Activated T-helper 17 cell treated with anti-CD3 and anti-CD28 coated beads, Interleukin-2, amount 50 U/mL, for 72 hours (primary cell): ENCODE results near the gene SCRN1. TPM values are rescaled to one million over a fixed set of nuclear protein-coding genes. Genes with fewer than 3 reads are reported as not detected.
"Not testable (repeated sequence)": the region's sequence is repeated elsewhere in the genome, so short reads cannot be mapped to it uniquely, and the experiment has no call there.

Experiments
- ATAC-seq: fragments of 150-1000 bp; cut with Tn5 transposase; replicated peaks from 2 replicates; pipeline ENCODE4 v1.10.0; 2021; ENCODE audit warnings: mild to moderate bottlenecking, moderate library complexity
- H3K27ac Mint-ChIP-seq: one replicate; pipeline ENCODE4 v1.8.0; 2022; ENCODE audit warnings: mixed read lengths
- H3K27me3 Mint-ChIP-seq: one replicate; pipeline ENCODE4 v1.8.0; 2022; ENCODE audit warnings: mixed read lengths
- H3K36me3 Mint-ChIP-seq: one replicate; pipeline ENCODE4 v1.8.0; 2022; ENCODE audit warnings: low read depth, mild to moderate bottlenecking, mixed read lengths
- H3K4me1 Mint-ChIP-seq: one replicate; pipeline ENCODE4 v1.8.0; 2022; ENCODE audit warnings: mixed read lengths
- H3K4me3 Mint-ChIP-seq: one replicate; pipeline ENCODE4 v1.8.0; 2022; ENCODE audit warnings: mild to moderate bottlenecking, mixed read lengths
- H3K9me3 Mint-ChIP-seq: one replicate; pipeline ENCODE4 v1.8.0; 2022; ENCODE audit warnings: mixed read lengths
- total RNA-seq, 2 donors: library from RNA; stranded (reverse); gene quantifications; one replicate each; pipeline ENCODE4 v1.2.3, GENCODE V29; 2022

The SCRN1 gene
- total RNA-seq, 2 donors from 2014 or later, result 5.4 to 7.6 TPM

DNA sequence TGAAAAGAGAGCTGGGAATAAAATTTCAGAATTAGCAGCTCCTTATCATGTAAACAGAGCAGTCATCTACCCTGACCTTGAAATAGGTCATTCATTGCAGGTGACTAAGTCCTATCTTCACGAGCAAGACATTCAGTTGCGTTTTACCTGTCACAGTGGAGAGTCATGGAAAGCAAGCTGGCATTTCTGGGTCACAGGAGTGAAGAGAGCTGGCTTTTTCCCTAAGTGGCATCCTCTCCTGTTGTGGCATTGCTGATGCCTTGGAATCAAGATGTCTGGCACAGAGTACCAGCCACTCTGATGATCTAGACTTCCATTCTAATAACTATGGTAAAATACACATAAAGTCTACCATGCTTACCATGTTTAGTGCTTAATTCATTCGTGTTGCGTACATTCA, 70.8 kb downstream of the SCRN1 start:
- Mint-ChIP-seq H3K4me3 (no peak overlapping the region), H3K36me3 (no peaks in the 10 kb centered on the region), H3K4me1 (no peaks in the 10 kb centered on the region), H3K9me3 (no peaks in the 10 kb centered on the region), H3K27me3 (peaks cover 8% of the 10 kb centered on the region), H3K27ac (no peak overlapping the region)
- ATAC-seq, result no peak

DNA sequence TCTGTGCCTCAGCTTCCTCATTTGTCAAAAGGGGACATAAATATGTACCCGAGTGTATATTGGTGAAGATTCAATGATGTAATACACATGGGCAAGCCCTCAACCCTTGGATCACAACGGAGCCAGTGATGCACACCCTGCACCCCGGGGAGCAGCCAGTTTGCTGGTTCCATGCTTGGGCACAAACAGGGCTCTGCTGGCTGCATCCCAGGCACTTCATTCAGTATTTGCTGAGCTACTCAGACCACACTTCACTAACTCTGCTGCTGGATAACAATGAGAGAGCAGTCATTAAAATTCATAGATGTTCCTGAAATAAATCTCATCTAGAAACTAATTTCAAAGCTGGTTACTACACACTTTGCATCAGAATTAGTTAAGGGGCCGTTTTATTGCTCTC, 72.0 kb downstream of the SCRN1 start:
- no peaks in the 10 kb centered on the region for H3K36me3 Mint-ChIP-seq
- H3K27ac Mint-ChIP-seq, result no peak overlapping the region
- no peaks in the 10 kb centered on the region for H3K9me3 Mint-ChIP-seq
- H3K27me3 Mint-ChIP-seq, result peaks cover 8% of the 10 kb centered on the region
- H3K4me1 Mint-ChIP-seq, result no peaks in the 10 kb centered on the region
- no peak overlapping the region for H3K4me3 Mint-ChIP-seq
- ATAC-seq, result no peak

DNA sequence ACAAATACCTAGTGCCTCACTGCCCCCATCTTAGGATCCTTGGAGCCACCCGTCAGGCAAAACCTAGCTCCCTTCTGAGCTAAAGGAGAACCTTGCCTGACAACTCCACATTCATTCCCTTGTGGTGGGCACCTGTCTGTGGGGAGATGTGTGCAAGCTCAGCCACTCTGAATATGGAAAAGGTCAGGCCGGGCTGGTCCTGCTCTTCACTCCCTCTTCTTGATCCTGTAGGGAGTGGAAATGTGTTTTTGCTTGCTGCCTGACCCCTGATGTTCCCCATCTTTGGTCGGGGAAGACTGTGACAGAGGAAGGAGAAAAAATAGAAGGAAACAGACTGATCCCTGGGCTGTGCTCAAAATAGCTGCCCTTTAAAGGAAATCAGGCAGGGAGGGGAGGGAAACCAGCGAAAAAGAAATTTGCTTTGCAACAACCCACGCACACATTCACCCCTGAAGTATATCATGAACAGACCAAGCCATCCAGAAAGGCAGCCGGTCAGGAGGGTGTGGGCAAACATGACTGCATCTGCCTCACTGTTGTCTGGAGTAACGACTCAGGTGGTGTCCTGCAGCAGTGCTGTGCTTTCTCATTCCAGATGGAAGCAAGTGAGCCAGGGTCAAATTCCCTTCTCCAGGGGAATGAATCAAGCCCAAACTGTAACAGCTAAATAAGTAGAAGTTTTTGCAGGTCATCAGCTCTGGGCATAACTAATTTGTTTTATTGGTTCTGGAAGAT, 74.0 kb downstream of the SCRN1 start:
- no peak overlapping the region for H3K27ac Mint-ChIP-seq
- no peak overlapping the region for H3K4me3 Mint-ChIP-seq
- peaks cover 8% of the 10 kb centered on the region for H3K27me3 Mint-ChIP-seq
- no peaks in the 10 kb centered on the region for H3K9me3 Mint-ChIP-seq
- H3K4me1 Mint-ChIP-seq, result no peaks in the 10 kb centered on the region
- no peaks in the 10 kb centered on the region for H3K36me3 Mint-ChIP-seq
- no peak for ATAC-seq

DNA sequence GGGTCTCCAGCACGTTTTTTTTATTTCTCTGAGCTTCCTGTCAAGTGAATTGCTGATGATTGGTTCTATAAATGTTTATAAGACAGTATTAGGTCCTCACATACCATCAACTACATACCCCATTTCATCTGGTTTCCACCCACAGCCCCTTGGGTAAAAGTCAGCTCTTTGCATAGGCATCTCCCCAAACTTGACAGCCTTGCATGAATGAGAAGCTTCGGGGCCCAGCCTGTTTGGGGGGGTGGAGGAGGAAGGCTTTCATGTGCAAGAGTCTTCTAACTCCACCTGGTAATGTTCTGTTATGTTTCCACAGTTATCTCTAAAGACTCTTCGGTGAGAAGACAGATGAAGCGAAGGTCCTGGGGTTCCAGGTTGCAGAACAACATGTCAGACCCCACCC, 75.4 kb downstream of the SCRN1 start:
- Mint-ChIP-seq H3K27me3 (peaks cover 8% of the 10 kb centered on the region), H3K27ac (no peak overlapping the region), H3K36me3 (no peaks in the 10 kb centered on the region), H3K4me3 (no peak overlapping the region), H3K4me1 (no peaks in the 10 kb centered on the region), H3K9me3 (no peaks in the 10 kb centered on the region)
- ATAC-seq, result no peak

DNA sequence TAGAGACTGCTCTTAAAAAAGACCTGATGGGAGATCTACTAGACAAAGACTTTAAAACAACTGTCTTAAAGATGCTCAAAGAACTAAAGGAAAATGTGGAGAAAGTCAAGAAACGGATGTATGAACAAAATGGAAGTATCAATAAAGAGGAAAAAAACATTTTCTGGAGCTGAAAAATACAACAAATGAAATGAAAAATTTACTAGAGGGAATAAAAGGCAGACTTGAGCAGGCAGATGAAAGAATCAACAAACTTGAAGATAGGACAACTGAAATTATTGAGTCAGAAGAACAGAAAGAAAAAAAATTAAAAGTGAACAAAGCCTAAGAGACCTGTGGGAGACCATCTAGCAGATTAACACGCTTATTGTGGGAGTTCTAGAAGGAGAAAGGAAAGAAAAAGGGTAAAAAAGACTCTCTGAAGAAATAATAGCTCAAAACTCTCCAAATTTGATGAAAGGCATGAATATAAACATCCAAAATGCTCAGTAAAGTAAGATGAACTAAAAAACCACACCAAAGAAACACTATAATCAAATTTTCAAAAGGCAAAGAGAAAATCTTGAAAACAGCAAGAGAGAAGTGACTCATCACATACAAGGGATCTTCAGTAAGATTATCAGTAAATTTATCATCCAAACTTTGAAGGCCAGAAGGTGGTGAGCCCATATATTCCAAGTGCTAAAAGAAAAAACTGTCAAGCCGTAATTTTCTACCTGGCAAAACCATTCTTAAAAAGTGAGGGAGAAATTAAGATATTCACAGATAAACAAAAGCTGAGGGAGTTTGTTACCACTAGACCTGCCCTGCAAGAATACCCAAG, 83.2 kb downstream of the SCRN1 start:
- ATAC-seq, result no peak
- Mint-ChIP-seq H3K36me3 (no peaks in the 10 kb centered on the region), H3K4me3 (no peak overlapping the region), H3K4me1 (no peaks in the 10 kb centered on the region), H3K27me3 (peaks cover 22% of the 10 kb centered on the region), H3K9me3 (peaks cover 11% of the 10 kb centered on the region), H3K27ac (no peak overlapping the region)

DNA sequence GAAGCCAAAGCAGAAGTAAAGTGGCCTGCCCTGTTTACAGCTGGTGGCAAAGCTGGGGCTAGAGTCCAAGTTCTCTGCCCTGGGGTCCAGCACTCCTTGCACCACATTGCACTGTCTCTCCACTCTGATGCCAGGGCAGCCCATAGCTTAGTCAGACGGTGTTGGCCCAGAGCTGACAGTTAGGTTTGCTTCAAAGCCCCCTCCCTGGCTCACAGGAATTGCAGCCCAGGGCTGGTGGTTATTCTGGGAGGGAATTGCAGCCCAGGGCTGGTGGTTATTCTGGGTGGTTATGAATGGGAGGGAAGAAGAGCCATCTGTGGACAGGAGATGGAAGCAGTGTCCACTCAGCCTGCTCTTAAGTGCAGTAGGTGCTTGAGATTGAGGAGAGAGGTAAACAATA, 88.9 kb downstream of the SCRN1 start:
- peaks cover 4% of the 10 kb centered on the region for H3K9me3 Mint-ChIP-seq
- H3K4me1 Mint-ChIP-seq, result no peaks in the 10 kb centered on the region
- peaks cover 36% of the 10 kb centered on the region for H3K27me3 Mint-ChIP-seq
- ATAC-seq, result no peak
- H3K36me3 Mint-ChIP-seq, result no peaks in the 10 kb centered on the region
- H3K27ac Mint-ChIP-seq, result no peak overlapping the region
- no peak overlapping the region for H3K4me3 Mint-ChIP-seq

DNA sequence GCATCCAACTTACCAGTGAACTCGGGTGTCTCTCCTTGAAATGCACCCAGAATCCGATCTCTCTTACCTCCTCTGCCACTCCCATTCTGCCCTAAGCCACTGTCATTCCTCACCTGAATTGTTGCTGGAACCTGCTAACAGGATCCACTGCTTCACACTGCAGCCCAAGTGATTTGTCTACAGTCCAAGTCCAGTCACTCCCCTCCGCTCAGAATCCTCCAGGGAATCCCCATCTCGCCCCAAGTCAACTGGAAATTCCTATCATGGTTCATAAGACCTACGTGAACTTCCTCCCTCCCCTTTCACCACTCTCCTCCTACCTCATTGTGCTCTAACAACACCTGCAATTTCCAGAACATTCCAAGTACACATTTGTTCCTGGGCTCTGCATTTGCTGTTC, 91.3 kb downstream of the SCRN1 start:
- ATAC-seq, result no peak
- peaks cover 28% of the 10 kb centered on the region for H3K27me3 Mint-ChIP-seq
- no peaks in the 10 kb centered on the region for H3K4me1 Mint-ChIP-seq
- H3K4me3 Mint-ChIP-seq, result no peak overlapping the region
- no peaks in the 10 kb centered on the region for H3K36me3 Mint-ChIP-seq
- peaks cover 4% of the 10 kb centered on the region for H3K9me3 Mint-ChIP-seq
- no peak overlapping the region for H3K27ac Mint-ChIP-seq

DNA sequence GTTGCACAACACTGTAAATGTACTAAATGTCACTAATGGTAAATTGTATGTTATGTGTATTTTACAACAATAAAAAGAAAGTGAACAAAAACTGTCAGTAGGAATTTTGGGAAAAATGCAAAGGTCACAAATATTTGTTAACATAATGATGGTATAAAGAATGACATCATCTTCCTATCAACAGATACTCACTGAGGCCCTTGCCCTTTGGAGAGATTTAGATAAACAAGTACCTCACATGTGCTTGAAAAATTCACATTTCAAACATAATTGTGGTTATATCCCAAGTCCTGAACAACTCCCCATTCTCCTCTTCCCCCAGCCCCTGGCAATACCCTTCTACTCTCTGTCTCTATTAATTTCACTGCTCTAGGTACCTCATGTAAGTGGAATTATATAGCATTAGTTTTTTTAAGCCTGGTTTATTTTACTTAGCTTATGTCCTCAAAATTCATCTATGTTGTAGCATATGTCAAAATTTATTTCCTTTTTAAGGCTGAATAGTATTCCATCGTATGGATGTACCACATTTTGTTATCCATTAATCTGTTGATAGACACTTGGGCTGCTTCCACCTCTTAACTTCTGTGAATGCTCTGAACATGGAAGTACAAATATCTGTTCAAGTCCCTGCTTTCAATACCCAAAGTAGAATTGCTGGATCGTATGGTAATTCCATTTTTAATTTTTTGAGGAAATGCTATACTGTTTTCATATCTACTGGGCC, 92.8 kb downstream of the SCRN1 start:
- Mint-ChIP-seq H3K9me3 (peaks cover 4% of the 10 kb centered on the region), H3K4me1 (no peaks in the 10 kb centered on the region), H3K4me3 (no peak overlapping the region), H3K36me3 (no peaks in the 10 kb centered on the region), H3K27ac (no peak overlapping the region), H3K27me3 (peaks cover 27% of the 10 kb centered on the region)
- no peak for ATAC-seq

DNA sequence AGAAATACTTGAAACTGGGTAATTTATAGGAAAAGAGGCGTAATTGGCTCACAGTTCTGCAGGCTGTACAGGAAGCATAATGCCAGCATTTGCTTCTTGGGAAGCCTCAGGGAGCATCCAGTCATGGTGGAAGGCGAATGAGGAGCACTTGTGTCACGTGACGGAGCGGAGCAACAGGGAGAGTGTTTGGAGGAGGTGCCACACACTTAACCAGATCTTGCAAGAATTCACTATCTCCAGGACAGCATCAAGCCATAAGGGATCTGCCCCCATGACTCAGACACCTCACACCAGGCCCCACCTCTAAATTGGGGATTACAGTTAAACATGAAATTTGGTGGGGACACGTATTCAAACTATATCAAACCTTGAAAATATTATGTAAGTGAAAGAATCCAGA, 94.0 kb downstream of the SCRN1 start:
- H3K27ac Mint-ChIP-seq, result no peak overlapping the region
- no peaks in the 10 kb centered on the region for H3K36me3 Mint-ChIP-seq
- H3K4me3 Mint-ChIP-seq, result no peak overlapping the region
- H3K9me3 Mint-ChIP-seq, result peaks cover 4% of the 10 kb centered on the region
- no peak for ATAC-seq
- no peaks in the 10 kb centered on the region for H3K4me1 Mint-ChIP-seq
- H3K27me3 Mint-ChIP-seq, result peaks cover 22% of the 10 kb centered on the region

DNA sequence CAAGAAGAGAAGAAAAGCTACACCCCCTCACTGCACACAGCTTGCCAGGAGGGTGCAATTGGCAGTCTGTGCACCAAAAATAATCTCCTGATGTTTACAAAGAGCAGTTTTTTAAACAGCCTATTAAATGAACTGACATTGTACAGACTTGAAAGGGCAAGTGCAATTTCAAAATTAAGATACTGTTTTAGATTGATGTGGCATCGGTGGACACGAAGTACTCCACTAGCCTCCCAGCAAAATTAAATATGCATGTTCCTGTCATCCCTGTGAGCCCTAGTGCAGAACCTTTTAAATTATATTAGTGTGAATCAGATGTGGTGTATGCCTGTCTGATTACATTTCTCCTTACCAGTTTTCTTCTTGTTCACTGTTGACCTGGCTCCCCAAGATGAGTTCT, 95.3 kb downstream of the SCRN1 start:
- H3K27ac Mint-ChIP-seq, result no peak overlapping the region

DNA sequence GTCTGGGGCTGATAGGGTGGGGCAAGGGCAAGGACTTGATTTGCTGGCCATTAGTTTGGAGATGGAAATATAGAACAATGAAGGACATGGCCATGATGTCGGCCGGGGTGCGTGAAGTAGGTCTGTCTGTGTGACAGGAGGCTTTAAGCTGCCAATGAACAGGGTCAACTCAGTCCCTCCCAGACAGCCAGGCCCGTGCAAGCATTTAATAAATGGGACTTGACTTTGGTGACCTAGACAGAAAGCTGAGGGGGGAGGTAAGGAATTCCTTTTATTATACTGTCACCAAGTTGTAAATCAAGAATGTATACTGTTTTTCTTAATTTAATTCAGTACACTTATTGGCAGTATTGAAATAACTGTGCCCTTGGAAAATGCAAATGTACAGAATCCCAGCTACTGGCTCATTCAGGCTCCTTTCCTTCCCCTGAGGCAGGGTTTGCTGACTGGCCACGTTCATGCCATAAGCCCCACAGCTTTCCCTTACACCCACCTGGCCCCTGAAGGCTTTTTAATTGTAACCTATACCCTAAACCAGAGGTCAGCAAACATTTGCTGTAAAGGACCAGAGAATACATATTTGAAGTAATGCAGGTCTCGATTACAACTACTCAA, 96.1 kb downstream of the SCRN1 start:
- Mint-ChIP-seq H3K4me3 (no peak overlapping the region), H3K27ac (no peak overlapping the region), H3K27me3 (peaks cover 14% of the 10 kb centered on the region), H3K36me3 (no peaks in the 10 kb centered on the region), H3K9me3 (peaks cover 4% of the 10 kb centered on the region), H3K4me1 (no peaks in the 10 kb centered on the region)
- ATAC-seq, result no peak

More for the DNA sequence above, 95.3 kb downstream of the SCRN1 start:
- Mint-ChIP-seq H3K4me1 (no peaks in the 10 kb centered on the region), H3K36me3 (no peaks in the 10 kb centered on the region), H3K9me3 (peaks cover 4% of the 10 kb centered on the region), H3K4me3 (no peak overlapping the region), H3K27me3 (peaks cover 21% of the 10 kb centered on the region)
- no peak for ATAC-seq

DNA sequence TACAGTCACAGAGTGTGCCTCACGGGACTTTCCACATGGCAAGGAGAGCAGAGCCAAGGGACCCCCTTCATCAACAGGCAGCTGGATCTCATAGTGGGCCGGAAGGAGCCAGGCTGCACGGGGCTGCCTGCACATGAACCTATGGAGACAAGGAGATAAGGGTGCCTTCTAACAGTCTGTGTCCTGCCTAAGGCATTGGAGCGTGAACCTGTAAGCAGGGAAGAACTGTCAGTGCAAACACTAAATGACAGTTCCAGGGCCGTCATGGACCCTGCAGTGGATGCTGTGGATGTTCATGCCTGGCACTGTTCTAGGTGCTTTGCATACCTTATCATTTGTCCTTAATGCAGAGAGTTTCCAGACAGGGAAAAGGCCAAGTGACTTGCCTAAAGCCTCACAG, 97.4 kb downstream of the SCRN1 start:
- no peak overlapping the region for H3K27ac Mint-ChIP-seq
- no peaks in the 10 kb centered on the region for H3K4me1 Mint-ChIP-seq
- H3K27me3 Mint-ChIP-seq, result peaks cover 4% of the 10 kb centered on the region
- peaks cover 4% of the 10 kb centered on the region for H3K9me3 Mint-ChIP-seq
- no peaks in the 10 kb centered on the region for H3K36me3 Mint-ChIP-seq
- no peak for ATAC-seq
- H3K4me3 Mint-ChIP-seq, result no peak overlapping the region

DNA sequence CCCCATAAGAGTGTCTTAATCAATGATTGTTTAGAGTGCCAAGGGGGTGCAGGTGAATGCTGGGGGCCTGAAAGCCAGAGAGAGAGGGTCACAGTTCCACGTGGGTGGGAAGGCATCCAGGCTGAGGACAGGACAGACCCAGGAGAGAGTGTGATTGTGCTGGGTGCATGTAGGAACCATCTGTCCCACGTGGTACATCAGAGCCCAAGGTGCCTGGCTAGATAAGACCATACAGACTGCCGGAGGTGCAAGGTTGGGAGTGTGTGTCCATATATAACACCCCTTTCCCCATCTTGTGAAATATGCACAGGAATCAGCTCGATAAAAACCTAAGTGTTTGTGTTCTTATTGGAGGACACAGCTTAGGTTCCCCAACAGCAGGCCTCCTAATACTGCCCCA, 97.8 kb downstream of the SCRN1 start:
- Mint-ChIP-seq H3K36me3 (no peaks in the 10 kb centered on the region), H3K9me3 (peaks cover under 1% of the 10 kb centered on the region), H3K27me3 (peaks cover 1% of the 10 kb centered on the region), H3K4me1 (no peaks in the 10 kb centered on the region), H3K27ac (no peak overlapping the region), H3K4me3 (no peak overlapping the region)
- ATAC-seq, result no peak

DNA sequence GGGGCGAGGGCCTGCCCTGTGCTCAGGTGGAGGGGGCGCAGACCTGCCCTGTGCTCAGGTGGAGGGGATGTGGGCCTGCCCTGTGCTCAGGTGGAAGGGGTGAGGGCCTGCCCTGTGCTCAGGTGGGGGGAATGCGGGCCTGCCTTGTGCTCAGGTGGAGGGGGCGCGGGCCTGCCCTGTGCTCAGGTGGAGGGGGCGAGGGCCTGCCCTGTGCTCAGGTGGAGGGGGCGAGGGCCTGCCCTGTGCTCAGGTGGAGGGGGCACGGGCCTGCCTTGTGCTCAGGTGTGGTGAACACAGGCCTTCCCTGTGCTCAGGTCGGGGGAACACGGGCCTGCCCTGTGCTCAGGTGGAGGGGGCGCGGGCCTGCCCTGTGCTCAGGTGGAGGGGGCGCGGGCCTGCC, 98.8 kb downstream of the SCRN1 start:
- H3K27me3 Mint-ChIP-seq, H3K9me3 Mint-ChIP-seq, ATAC-seq, H3K4me3 Mint-ChIP-seq, H3K36me3 Mint-ChIP-seq, H3K27ac Mint-ChIP-seq, H3K4me1 Mint-ChIP-seq: not testable (repeated sequence)
